Large intestine (tissue), 3 donors: ENCODE measurements around the gene RNF121. TPM values are rescaled to one million over a fixed set of nuclear protein-coding genes. Genes with fewer than 3 reads are reported as not detected.

Source experiments
- DNase-seq, 2 donors: peaks; one replicate each; pipeline versions ENCODE4 v3.0.0 to v3.0.0-alpha.2; 2013
- H3K27ac ChIP-seq: one replicate; pipeline ENCODE4 v1.5.1; 2013; ENCODE audit warnings: low read length
- H3K27me3 ChIP-seq: 2 replicates; pipeline ENCODE4 v1.6.1; 2013; ENCODE audit warnings: low read length; ENCODE audit not compliant: control insufficient read depth, insufficient read depth
- H3K36me3 ChIP-seq: 2 replicates; pipeline ENCODE4 v1.6.1; 2013; ENCODE audit warnings: low read length; ENCODE audit not compliant: control insufficient read depth, insufficient read depth
- H3K4me1 ChIP-seq: one replicate; pipeline ENCODE4 v1.6.1; 2013; ENCODE audit warnings: low read length; ENCODE audit not compliant: control insufficient read depth, insufficient read depth
- H3K4me3 ChIP-seq: one replicate; pipeline ENCODE4 v1.5.1; 2013; ENCODE audit warnings: low read length
- H3K9me3 ChIP-seq: one replicate; pipeline ENCODE4 v1.6.1; 2013; ENCODE audit warnings: mild to moderate bottlenecking, low read depth, low read length, moderate library complexity; ENCODE audit not compliant: control insufficient read depth
- WGBS: methylation state at CpG from one replicate; pipeline ENCODE4 v1.1.5; 2013; ENCODE audit warnings: low lambda C conversion rate; ENCODE audit not compliant: insufficient coverage; 5-methylcytosine and 5-hydroxymethylcytosine counted together
- polyA plus RNA-seq: library from polyadenylated mRNA; unstranded; fragments of 120-200 nt; gene quantifications from one replicate; pipeline ENCODE4 v1.2.1, GENCODE V29; 2013

The RNF121 gene
- polyA plus RNA-seq, 1 donor: 42.9 TPM

DNA sequence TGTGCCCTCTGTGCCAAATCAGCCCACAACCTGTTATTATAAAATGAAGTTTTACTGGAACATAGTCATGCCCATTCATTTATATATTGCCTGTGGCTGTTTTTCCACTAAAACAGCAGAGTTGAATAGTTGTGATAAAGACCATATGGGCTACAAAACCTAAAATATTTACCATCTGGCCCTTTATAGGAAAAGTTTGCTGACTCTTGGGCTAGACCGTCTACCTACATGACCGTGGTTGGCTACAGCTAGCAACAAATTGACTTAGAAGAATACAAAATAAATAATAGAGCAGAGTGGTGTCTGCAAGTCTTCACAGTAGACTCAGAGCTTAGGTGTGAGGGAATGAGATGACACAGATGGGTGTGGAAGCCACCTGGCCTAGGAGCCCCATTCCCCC, 58.7 kb downstream of the RNF121 start:
- DNase-seq: no peak
- H3K27ac ChIP-seq: no peak overlapping the region
- H3K9me3 ChIP-seq: no peaks in the 10 kb centered on the region
- H3K27me3 ChIP-seq: no peaks in the 10 kb centered on the region
- no peaks in the 10 kb centered on the region for H3K4me1 ChIP-seq
- no peak overlapping the region for H3K4me3 ChIP-seq
- no CpG with 5 or more reads among the region's 2 CpGs for WGBS
- peaks cover 43% of the 10 kb centered on the region for H3K36me3 ChIP-seq

DNA sequence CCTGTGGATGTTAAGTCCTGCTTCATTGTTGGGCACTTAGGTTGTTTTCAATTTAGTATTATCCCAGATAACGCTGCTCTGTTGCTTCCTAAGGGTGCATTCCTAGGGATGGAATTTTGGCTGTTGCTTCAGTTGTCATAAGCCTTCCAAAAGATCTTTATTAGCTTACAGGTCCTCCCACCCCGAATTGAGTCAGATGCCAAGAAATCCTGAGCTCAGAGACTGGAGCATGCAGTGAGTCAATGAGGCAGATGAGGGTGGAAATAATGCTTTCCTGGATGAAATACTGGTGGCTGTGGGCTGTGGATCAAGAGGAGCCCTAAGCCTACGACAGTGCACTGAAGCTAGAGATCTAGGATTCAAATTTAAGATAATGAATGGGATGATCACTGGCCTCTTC, 59.2 kb downstream of the RNF121 start:
- Histone ChIP-seq H3K4me3 (no peak overlapping the region), H3K4me1 (no peaks in the 10 kb centered on the region), H3K27me3 (no peaks in the 10 kb centered on the region), H3K36me3 (peaks cover 40% of the 10 kb centered on the region), H3K9me3 (no peaks in the 10 kb centered on the region), H3K27ac (no peak overlapping the region)
- DNase-seq: no peak
- no CpG with 5 or more reads among the region's 3 CpGs for WGBS

DNA sequence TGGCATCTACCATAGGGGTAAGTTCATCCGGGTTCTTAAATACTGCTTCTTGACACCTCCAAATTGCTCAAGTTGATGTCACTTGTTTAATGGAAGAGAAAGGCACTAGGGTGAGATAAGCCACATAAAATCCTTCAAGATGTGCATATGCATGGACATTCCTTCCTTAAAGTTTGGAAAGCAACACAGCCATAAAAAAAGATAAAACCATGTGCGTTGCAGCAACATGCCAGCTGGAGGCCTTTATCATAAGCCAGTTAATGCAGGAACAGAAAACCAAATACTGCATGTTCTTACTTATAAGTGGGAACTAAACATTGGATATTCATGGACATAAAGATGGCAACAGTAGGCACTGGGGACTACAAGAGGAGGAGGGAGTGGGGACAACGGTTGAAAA, 61.9 kb downstream of the RNF121 start:
- DNase-seq: no peak
- Histone ChIP-seq H3K4me1 (no peaks in the 10 kb centered on the region), H3K27ac (no peak overlapping the region), H3K27me3 (no peaks in the 10 kb centered on the region), H3K36me3 (peaks cover 28% of the 10 kb centered on the region), H3K9me3 (no peaks in the 10 kb centered on the region), H3K4me3 (no peak overlapping the region)
- no CpG with 5 or more reads among the region's 3 CpGs for WGBS

DNA sequence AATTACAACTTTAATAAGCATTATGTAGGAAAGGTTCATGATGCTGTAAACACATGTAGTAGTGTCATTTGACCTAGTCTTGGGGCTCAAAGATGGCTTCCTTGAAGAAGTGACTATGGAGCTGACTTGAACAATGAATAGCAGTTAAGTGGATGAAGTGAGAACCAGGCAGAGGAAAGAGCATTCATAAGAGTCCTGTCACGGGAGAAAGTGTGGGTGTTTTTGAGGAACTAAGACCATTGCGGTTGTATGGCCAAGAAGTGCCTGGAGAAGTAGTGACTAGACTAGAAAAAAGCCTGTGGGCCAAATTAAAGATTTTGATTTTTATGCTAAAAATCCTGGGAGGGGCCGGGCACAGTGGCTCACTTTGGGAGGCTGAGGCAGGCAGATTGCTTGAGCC, 62.6 kb downstream of the RNF121 start:
- Histone ChIP-seq H3K4me3 (no peak overlapping the region), H3K27ac (no peak overlapping the region), H3K9me3 (no peaks in the 10 kb centered on the region), H3K36me3 (peaks cover 30% of the 10 kb centered on the region), H3K27me3 (no peaks in the 10 kb centered on the region), H3K4me1 (no peaks in the 10 kb centered on the region)
- DNase-seq: no peak
- no CpG with 5 or more reads among the region's 3 CpGs for WGBS

DNA sequence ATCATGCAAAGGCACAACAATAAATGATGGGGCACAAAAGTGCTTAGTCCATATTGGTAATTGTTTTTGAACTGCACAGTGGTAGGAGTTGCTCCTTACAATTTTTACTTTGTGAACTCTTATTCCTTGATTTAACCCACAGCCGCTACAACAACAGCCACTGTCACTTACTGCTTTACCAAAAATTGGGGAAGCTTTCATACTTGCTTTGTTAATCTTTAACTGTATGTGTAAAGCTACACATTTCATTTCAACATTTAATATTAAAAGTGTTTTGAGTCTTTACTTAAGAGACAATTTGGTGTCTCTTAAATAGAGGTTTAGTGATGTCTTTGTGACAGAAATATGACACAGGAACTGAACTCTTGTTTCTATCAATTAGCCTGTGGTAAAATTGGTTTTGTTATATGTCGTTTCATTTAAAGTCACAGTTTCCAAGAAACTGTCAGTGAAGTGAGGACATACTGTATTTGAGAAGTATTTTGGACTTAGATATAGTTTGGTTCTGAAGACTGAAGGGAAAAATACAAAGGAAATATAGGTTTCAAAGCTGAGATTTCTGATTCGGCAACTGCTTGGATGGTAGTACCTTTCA, 63.4 kb downstream of the RNF121 start:
- no peak for DNase-seq
- H3K27ac ChIP-seq: no peak overlapping the region
- peaks cover 35% of the 10 kb centered on the region for H3K36me3 ChIP-seq
- no peaks in the 10 kb centered on the region for H3K27me3 ChIP-seq
- H3K4me1 ChIP-seq: no peaks in the 10 kb centered on the region
- no peak overlapping the region for H3K4me3 ChIP-seq
- no peaks in the 10 kb centered on the region for H3K9me3 ChIP-seq
- WGBS: 86% methylated on average over 1 of the region's 3 CpGs

DNA sequence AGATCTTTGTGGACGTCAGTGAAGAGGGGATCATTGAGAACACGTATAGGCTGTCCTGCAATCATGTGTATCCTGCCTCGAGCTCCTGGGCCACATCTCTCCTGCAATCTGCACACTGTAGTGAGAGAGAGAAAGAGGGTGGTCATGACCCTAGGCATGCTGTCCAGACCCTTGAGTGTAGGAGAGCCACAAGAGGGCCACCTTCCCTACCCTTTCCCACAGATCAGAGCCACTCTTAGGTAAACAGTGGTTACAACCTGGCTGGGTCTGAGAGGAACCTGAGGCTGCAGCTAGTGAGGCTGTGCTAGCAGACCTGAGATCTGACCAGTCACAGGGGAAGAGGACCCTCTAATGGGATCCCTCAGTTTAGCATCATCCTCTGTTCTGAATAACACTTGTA, 65.9 kb downstream of the RNF121 start:
- DNase-seq: no peak
- Histone ChIP-seq H3K27me3 (no peaks in the 10 kb centered on the region), H3K4me1 (no peaks in the 10 kb centered on the region), H3K36me3 (peaks cover 32% of the 10 kb centered on the region), H3K4me3 (no peak overlapping the region), H3K27ac (no peak overlapping the region), H3K9me3 (no peaks in the 10 kb centered on the region)
- WGBS: no CpG with 5 or more reads among the region's 3 CpGs

DNA sequence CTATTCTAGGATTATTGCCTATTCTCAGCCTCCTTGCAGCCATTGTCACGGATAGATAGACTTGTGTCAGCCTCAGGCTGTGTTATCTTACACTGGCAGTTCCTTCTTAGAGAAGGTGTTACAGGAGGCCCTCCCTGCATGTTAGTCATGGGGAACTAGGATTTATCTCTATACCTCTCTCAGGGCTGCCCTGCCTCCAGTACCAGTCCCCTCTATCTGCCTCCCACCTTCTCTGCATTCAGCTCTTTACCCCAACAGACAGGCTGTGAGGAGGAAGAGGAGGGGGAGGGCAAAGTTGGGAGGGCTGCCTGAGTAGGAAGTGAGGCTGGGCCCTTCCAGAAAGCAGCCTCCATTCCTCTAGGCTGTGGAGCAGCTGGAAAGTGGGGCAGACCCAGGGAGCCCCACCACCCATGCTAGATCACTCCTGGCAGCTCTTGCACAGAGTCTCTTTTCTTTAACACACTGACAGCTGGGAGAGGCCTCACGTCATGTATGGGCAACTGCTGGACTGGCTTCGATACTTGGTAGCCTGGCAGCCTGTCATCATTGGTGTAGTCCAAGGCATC, 67.0 kb downstream of the RNF121 start:
- no peak overlapping the region for H3K27ac ChIP-seq
- DNase-seq: no peak
- peaks cover 31% of the 10 kb centered on the region for H3K36me3 ChIP-seq
- WGBS: no CpG with 5 or more reads among the region's 3 CpGs
- H3K9me3 ChIP-seq: no peaks in the 10 kb centered on the region
- H3K4me1 ChIP-seq: no peaks in the 10 kb centered on the region
- H3K27me3 ChIP-seq: no peaks in the 10 kb centered on the region
- no peak overlapping the region for H3K4me3 ChIP-seq

DNA sequence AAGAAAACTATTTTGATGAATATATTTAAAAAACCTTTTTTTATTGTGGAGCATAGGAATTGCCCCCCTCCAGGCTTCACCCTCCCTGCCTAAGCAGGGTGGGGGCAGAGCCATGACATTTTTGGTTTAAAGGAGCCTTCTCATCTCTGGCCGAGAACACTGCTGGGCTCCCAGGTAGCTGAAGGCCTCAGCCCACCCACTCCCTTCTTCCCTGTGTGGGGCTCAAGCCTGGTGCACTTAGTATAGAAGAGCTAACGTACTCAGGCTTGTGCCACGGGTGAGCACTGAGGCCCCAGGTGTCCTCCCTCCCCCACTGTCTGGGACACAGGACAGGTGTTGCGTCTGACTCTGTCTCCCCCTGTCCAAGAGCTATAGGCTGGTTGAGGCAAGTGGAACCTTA, 67.7 kb downstream of the RNF121 start:
- Histone ChIP-seq H3K27me3 (no peaks in the 10 kb centered on the region), H3K9me3 (no peaks in the 10 kb centered on the region), H3K4me1 (no peaks in the 10 kb centered on the region), H3K27ac (no peak overlapping the region), H3K36me3 (peaks cover 38% of the 10 kb centered on the region), H3K4me3 (no peak overlapping the region)
- DNase-seq: no peak
- no CpG with 5 or more reads among the region's 4 CpGs for WGBS

DNA sequence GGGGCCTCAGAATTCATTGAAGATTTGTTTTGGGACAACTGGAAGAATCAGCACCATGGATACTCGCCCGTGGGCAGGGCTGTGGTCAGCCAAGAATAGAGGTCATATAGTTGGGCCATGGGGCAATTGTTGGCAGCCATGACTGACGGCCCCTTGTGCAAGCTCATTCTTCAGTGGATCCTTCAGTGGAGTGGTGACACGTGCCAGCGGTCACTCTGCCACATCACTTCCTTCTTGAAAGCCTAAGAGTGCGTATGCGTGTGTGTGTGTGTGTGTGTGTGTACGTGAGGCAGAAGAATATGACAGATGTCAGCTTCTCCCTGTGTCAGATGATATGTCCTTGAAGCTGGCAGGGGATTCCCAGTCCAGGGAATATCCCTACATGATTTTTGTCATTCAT, 68.1 kb downstream of the RNF121 start:
- Histone ChIP-seq H3K36me3 (peaks cover 38% of the 10 kb centered on the region), H3K4me1 (no peaks in the 10 kb centered on the region), H3K27ac (no peak overlapping the region), H3K27me3 (no peaks in the 10 kb centered on the region), H3K9me3 (no peaks in the 10 kb centered on the region), H3K4me3 (no peak overlapping the region)
- DNase-seq: no peak
- no CpG with 5 or more reads among the region's 8 CpGs for WGBS

DNA sequence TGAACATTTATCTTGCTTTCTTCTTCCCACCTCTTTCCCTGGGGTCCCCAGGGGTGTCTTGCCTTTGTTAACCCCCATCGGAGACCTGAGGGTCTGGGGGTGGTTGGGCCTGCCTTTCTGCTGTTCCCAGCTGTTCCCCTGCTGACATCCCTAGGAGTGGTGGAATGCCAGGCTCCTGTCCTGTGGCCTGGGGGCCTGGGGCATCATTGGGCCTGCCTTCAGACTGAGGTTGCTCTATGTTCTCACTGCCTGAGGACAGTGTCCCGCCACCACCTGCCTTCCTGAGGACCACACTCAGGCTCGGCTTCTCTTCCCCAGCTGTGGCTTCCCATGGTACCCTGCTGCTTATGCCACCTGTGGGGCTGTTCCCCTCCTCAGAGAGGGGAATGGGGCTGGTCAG, 68.7 kb downstream of the RNF121 start:
- no peak for DNase-seq
- WGBS: no CpG with 5 or more reads among the region's 3 CpGs
- no peak overlapping the region for H3K27ac ChIP-seq

DNA sequence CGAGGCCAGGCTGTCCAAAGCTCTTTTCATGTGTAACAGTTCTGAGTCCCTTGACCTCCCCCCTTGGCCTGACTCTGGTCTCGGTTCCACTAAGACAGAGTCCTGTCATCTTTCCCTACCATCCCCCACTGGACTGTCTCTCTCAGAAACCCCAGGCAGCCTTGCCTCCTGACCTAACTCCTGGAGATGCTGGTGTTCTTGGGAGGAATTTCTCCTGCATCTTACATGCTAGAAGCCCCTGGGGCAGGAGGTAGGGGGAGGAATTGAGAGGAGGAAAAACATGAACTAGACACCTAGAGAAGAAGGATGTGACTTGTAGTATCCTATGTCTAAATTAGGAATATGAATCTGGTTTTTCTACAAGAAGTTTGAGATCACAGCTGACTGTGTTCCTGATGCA, 69.2 kb downstream of the RNF121 start:
- WGBS: no CpG with 5 or more reads among the region's 2 CpGs
- H3K27me3 ChIP-seq: no peaks in the 10 kb centered on the region
- no peak overlapping the region for H3K27ac ChIP-seq
- no peaks in the 10 kb centered on the region for H3K9me3 ChIP-seq
- H3K36me3 ChIP-seq: peaks cover 49% of the 10 kb centered on the region
- no peak overlapping the region for H3K4me3 ChIP-seq
- no peak for DNase-seq
- no peaks in the 10 kb centered on the region for H3K4me1 ChIP-seq

More for the DNA sequence above, 68.7 kb downstream of the RNF121 start:
- Histone ChIP-seq H3K4me1 (no peaks in the 10 kb centered on the region), H3K9me3 (no peaks in the 10 kb centered on the region), H3K27me3 (no peaks in the 10 kb centered on the region), H3K36me3 (peaks cover 45% of the 10 kb centered on the region), H3K4me3 (no peak overlapping the region)
